Measurements from ENCODE around the gene HEATR1.
A peak's percentile ranks its signal among the peaks of the same experiment; 100 is the strongest.
"Not testable (repeated sequence)": the region's sequence is repeated elsewhere in the genome, so short reads cannot be mapped to it uniquely, and the experiment has no call there.

The HEATR1 gene

GRCh38 chr1:236516929-236517704 is 87.2 kb downstream of the HEATR1 start:
- no peak overlapping the region for H3K4me3 Mint-ChIP-seq
- H3K4me1 Mint-ChIP-seq = no peaks in the 10 kb centered on the region
- DNase-seq (ENCODE audit: low spot score in 2 of 2) = no peak

GRCh38 chr1:236515443-236515958 is 88.8 kb downstream of the HEATR1 start:
- Mint-ChIP-seq H3K27ac (no peak overlapping the region), H3K4me1 (no peaks in the 10 kb centered on the region), H3K9me3 (no peaks in the 10 kb centered on the region), H3K36me3 (no peaks in the 10 kb centered on the region), H3K4me3 (no peak overlapping the region), H3K27me3 (peaks cover 2% of the 10 kb centered on the region)
- no peak for DNase-seq (ENCODE audit: low spot score in 2 of 2)
- ATAC-seq (ENCODE audit: low read depth) = no peak

More at GRCh38 chr1:236516929-236517704, 87.2 kb downstream of the HEATR1 start:
- H3K27ac Mint-ChIP-seq = no peak overlapping the region
- H3K27me3 Mint-ChIP-seq = peaks cover 2% of the 10 kb centered on the region
- no peak for ATAC-seq (ENCODE audit: low read depth)
- H3K36me3 Mint-ChIP-seq = no peaks in the 10 kb centered on the region
- H3K9me3 Mint-ChIP-seq = no peaks in the 10 kb centered on the region

GRCh38 chr1:236514703-236515442 is 89.4 kb downstream of the HEATR1 start:
- H3K4me1 Mint-ChIP-seq = no peaks in the 10 kb centered on the region
- no peaks in the 10 kb centered on the region for H3K27me3 Mint-ChIP-seq
- DNase-seq (ENCODE audit: low spot score in 2 of 2) = no peak
- no peak for ATAC-seq (ENCODE audit: low read depth)
- H3K4me3 Mint-ChIP-seq = no peak overlapping the region
- no peak overlapping the region for H3K27ac Mint-ChIP-seq
- no peaks in the 10 kb centered on the region for H3K9me3 Mint-ChIP-seq
- H3K36me3 Mint-ChIP-seq = no peaks in the 10 kb centered on the region

GRCh38 chr1:236511735-236512418 is 92.4 kb downstream of the HEATR1 start:
- no peaks in the 10 kb centered on the region for H3K36me3 Mint-ChIP-seq

GRCh38 chr1:236509647-236510401 is 94.5 kb downstream of the HEATR1 start:
- no peak for ATAC-seq (ENCODE audit: low read depth)
- Mint-ChIP-seq H3K4me1 (peaks cover 4% of the 10 kb centered on the region), H3K27me3 (peaks cover 2% of the 10 kb centered on the region), H3K4me3 (no peak overlapping the region), H3K27ac (no peak overlapping the region), H3K9me3 (no peaks in the 10 kb centered on the region), H3K36me3 (no peaks in the 10 kb centered on the region)
- no peak for DNase-seq (ENCODE audit: low spot score in 2 of 2)

More at GRCh38 chr1:236511735-236512418, 92.4 kb downstream of the HEATR1 start:
- peaks cover 4% of the 10 kb centered on the region for H3K4me1 Mint-ChIP-seq
- no peaks in the 10 kb centered on the region for H3K9me3 Mint-ChIP-seq
- H3K4me3 Mint-ChIP-seq = no peak overlapping the region
- ATAC-seq (ENCODE audit: low read depth) (no peak), DNase-seq (ENCODE audit: low spot score in 2 of 2) (no peak)
- H3K27me3 Mint-ChIP-seq = peaks cover 2% of the 10 kb centered on the region
- no peak overlapping the region for H3K27ac Mint-ChIP-seq

GRCh38 chr1:236509203-236509602 is 95.1 kb downstream of the HEATR1 start:
- no peak for ATAC-seq (ENCODE audit: low read depth)
- Mint-ChIP-seq H3K4me1 (peaks cover 4% of the 10 kb centered on the region), H3K4me3 (no peak overlapping the region), H3K9me3 (no peaks in the 10 kb centered on the region), H3K27ac (no peak overlapping the region), H3K27me3 (peaks cover 2% of the 10 kb centered on the region), H3K36me3 (no peaks in the 10 kb centered on the region)
- DNase-seq (ENCODE audit: low spot score in 2 of 2) = no peak

- ATAC-seq (ENCODE audit: low read depth) = no peak
- Mint-ChIP-seq H3K9me3 (no peaks in the 10 kb centered on the region), H3K27ac (no peak overlapping the region), H3K4me3 (peak overlapping the region; percentile 30), H3K36me3 (no peaks in the 10 kb centered on the region), H3K4me1 (peaks cover 4% of the 10 kb centered on the region), H3K27me3 (peaks cover 2% of the 10 kb centered on the region)
- DNase-seq (ENCODE audit: low spot score in 2 of 2) = no peak
Measured at GRCh38 chr1:236508593-236509027, 95.7 kb downstream of the HEATR1 start.

GRCh38 chr1:236507022-236507700 is 97.2 kb downstream of the HEATR1 start:
- DNase-seq (ENCODE audit: low spot score in 2 of 2) (no peak), ATAC-seq (ENCODE audit: low read depth) (no peak)
- Mint-ChIP-seq H3K4me3 (no peak overlapping the region), H3K27ac (no peak overlapping the region), H3K9me3 (no peaks in the 10 kb centered on the region), H3K27me3 (peaks cover 5% of the 10 kb centered on the region), H3K36me3 (no peaks in the 10 kb centered on the region), H3K4me1 (peaks cover 10% of the 10 kb centered on the region)

- not testable (repeated sequence) for H3K36me3 Mint-ChIP-seq; ATAC-seq (ENCODE audit: low read depth); H3K27me3 Mint-ChIP-seq; H3K27ac Mint-ChIP-seq; H3K9me3 Mint-ChIP-seq; DNase-seq (ENCODE audit: low spot score in 2 of 2); H3K4me1 Mint-ChIP-seq; H3K4me3 Mint-ChIP-seq
Measured at GRCh38 chr1:236504338-236504737, 100.0 kb downstream of the HEATR1 start.

- Mint-ChIP-seq H3K27ac (peak overlapping the region; percentile 42), H3K36me3 (no peaks in the 10 kb centered on the region), H3K4me3 (peak overlapping the region; percentile 38), H3K4me1 (peaks cover 6% of the 10 kb centered on the region), H3K9me3 (no peaks in the 10 kb centered on the region), H3K27me3 (peaks cover 4% of the 10 kb centered on the region)
- ATAC-seq (ENCODE audit: low read depth) (peak; percentile 34), DNase-seq (ENCODE audit: low spot score in 2 of 2) (no peak)
Measured at GRCh38 chr1:236502972-236503639, 101.2 kb downstream of the HEATR1 start.

- Mint-ChIP-seq H3K9me3 (no peaks in the 10 kb centered on the region), H3K4me3 (no peak overlapping the region), H3K27me3 (peaks cover 5% of the 10 kb centered on the region), H3K4me1 (peaks cover 6% of the 10 kb centered on the region), H3K36me3 (no peaks in the 10 kb centered on the region), H3K27ac (peak overlapping the region; percentile 42)
- no peak for ATAC-seq (ENCODE audit: low read depth)
- DNase-seq (ENCODE audit: low spot score in 2 of 2) = no peak
Measured at GRCh38 chr1:236502579-236502971, 101.7 kb downstream of the HEATR1 start.

GRCh38 chr1:236501093-236501492 is 103.2 kb downstream of the HEATR1 start:
- ATAC-seq (ENCODE audit: low read depth) = no peak
- Mint-ChIP-seq H3K4me3 (no peak overlapping the region), H3K4me1 (peaks cover 6% of the 10 kb centered on the region)

More at GRCh38 chr1:236501093-236501492, 103.2 kb downstream of the HEATR1 start:
- Mint-ChIP-seq H3K9me3 (no peaks in the 10 kb centered on the region), H3K27me3 (peaks cover 14% of the 10 kb centered on the region), H3K27ac (no peak overlapping the region), H3K36me3 (no peaks in the 10 kb centered on the region)
- no peak for DNase-seq (ENCODE audit: low spot score in 2 of 2)
